Smooth muscle cell of the brain vasculature (primary cell): ENCODE data around the gene SPATA13.
A peak's percentile ranks its signal among the peaks of the same experiment; 100 is the strongest.

ENCODE experiments used
- DNase-seq: peaks from one replicate; pipeline ENCODE4 v3.0.0-alpha.2; 2012; ENCODE audit warnings: low read depth, low spot score

Gene SPATA13

GRCh38 chr13:24141333-24141910, 19.1 kb upstream of the SPATA13 start:
- DNase-seq: no peak

GRCh38 chr13:24142453-24142852, 18.1 kb upstream of the SPATA13 start:
- DNase-seq: no peak

GRCh38 chr13:24142886-24143285, 17.6 kb upstream of the SPATA13 start:
- DNase-seq: no peak

GRCh38 chr13:24145240-24145639, 15.3 kb upstream of the SPATA13 start:
- no peak for DNase-seq

- DNase-seq: no peak
Measured at GRCh38 chr13:24145674-24146073, 14.8 kb upstream of the SPATA13 start.

GRCh38 chr13:24146961-24147569, 13.5 kb upstream of the SPATA13 start:
- DNase-seq: no peak

GRCh38 chr13:24147570-24147963, 13.0 kb upstream of the SPATA13 start:
- DNase-seq: no peak

GRCh38 chr13:24148414-24149235, 11.9 kb upstream of the SPATA13 start:
- DNase-seq: peak; percentile 76

GRCh38 chr13:24149246-24150032, 11.1 kb upstream of the SPATA13 start:
- no peak for DNase-seq

- no peak for DNase-seq
Measured at GRCh38 chr13:24150572-24150971, 9.9 kb upstream of the SPATA13 start.

- DNase-seq: no peak
Measured at GRCh38 chr13:24151864-24152263, 8.7 kb upstream of the SPATA13 start.

- DNase-seq: no peak
Measured at GRCh38 chr13:24152292-24153214, 8.0 kb upstream of the SPATA13 start.

- DNase-seq: no peak
Measured at GRCh38 chr13:24153347-24153746, 7.2 kb upstream of the SPATA13 start.

- DNase-seq: no peak
Measured at GRCh38 chr13:24153979-24154701, 6.4 kb upstream of the SPATA13 start.

- no peak for DNase-seq
Measured at GRCh38 chr13:24159357-24159756, 1.2 kb upstream of the SPATA13 start.

- DNase-seq: no peak
Measured at GRCh38 chr13:24161010-24161775, 673 bp downstream of the SPATA13 start.

- DNase-seq: no peak
Measured at GRCh38 chr13:24161980-24162525, 1.5 kb downstream of the SPATA13 start.

GRCh38 chr13:24162604-24163003, 2.1 kb downstream of the SPATA13 start:
- no peak for DNase-seq

- no peak for DNase-seq
Measured at GRCh38 chr13:24165746-24166145, 5.2 kb downstream of the SPATA13 start.
